ENCODE data around the gene OTUD6A. TPM values are rescaled to one million over a fixed set of nuclear protein-coding genes. Genes with fewer than 3 reads are reported as not detected.
A peak's percentile ranks its signal among the peaks of the same experiment; 100 is the strongest.

Gene OTUD6A
- total RNA-seq, 3 donors from 2014 or later = not detected

DNA sequence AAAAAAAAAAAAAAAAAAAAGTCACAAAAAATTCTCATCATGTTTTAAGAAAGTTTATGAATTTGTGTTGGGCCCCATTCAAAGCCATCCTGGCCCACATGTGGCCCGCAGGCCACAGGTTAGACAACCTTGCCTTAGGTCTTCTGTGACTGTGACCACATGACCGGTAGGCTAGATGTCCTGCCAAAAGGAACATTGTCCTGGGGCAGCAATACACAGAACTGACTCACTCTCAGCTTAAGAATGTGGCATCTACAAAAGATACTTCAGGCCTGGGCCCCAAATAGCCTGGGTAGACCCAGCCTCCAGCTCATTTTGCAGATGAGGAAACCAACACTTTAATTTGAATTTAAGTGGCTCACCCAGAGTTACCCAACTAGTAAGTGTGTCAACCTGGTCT lies 22.5 kb upstream of the OTUD6A start:
- Histone ChIP-seq H3K27me3 (peaks cover 0 to 47% of the 10 kb centered on the region in 2 donors), H3K4me3 (no peak overlapping the region), H3K4me1 (no peaks in the 10 kb centered on the region), H3K36me3 (no peaks in the 10 kb centered on the region), H3K9me3 (no peaks in the 10 kb centered on the region), H3K27ac (no peak overlapping the region)
- intact Hi-C loops (cut with DNase I; ENCODE audit: low total_unique reads) = no loop called here
- no peak for TF ChIP-seq POLR2AphosphoS5 (IDR thresholded peaks at IDR 0.05)
- DNase-seq (ENCODE audit: low spot score in 2 of 2) = no peak

DNA sequence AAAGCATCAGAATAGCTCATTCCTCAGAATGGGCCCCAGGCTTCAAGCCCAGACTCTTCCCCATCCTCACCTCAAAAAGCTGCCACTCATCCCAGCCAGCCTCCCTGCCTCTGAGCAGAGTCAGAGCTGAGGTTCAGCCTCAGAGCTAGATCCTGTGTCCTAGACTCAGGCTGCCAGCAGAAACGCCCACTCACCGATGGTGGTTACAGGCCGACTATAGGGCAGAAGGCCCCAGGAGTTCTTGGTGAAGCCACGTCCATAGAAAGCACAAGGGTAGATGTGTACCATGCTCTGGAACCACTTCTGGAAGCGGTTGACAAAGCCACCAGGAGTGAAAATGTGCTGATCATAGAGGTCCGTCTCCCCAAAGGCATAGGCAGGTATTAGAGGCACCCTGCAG lies 20.3 kb upstream of the OTUD6A start:
- intact Hi-C loops (cut with DNase I; ENCODE audit: low total_unique reads) = no loop called here
- no peaks in the 10 kb centered on the region for H3K36me3 ChIP-seq
- TF ChIP-seq, protein P1, sequence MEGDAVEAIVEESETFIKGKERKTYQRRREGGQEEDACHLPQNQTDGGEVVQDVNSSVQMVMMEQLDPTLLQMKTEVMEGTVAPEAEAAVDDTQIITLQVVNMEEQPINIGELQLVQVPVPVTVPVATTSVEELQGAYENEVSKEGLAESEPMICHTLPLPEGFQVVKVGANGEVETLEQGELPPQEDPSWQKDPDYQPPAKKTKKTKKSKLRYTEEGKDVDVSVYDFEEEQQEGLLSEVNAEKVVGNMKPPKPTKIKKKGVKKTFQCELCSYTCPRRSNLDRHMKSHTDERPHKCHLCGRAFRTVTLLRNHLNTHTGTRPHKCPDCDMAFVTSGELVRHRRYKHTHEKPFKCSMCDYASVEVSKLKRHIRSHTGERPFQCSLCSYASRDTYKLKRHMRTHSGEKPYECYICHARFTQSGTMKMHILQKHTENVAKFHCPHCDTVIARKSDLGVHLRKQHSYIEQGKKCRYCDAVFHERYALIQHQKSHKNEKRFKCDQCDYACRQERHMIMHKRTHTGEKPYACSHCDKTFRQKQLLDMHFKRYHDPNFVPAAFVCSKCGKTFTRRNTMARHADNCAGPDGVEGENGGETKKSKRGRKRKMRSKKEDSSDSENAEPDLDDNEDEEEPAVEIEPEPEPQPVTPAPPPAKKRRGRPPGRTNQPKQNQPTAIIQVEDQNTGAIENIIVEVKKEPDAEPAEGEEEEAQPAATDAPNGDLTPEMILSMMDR (IDR thresholded peaks at IDR 0.05) = no peak
- TF ChIP-seq POLR2A (IDR thresholded peaks at IDR 0.05) (no peak), POLR2AphosphoS5 (IDR thresholded peaks at IDR 0.05) (no peak)
- no peaks in the 10 kb centered on the region for H3K9me3 ChIP-seq
- no peak overlapping the region for H3K4me3 ChIP-seq
- peaks cover 0 to 45% of the 10 kb centered on the region in 2 donors for H3K27me3 ChIP-seq
- no peak overlapping the region for H3K27ac ChIP-seq
- no peak for DNase-seq (ENCODE audit: low spot score in 2 of 2)
- H3K4me1 ChIP-seq = no peaks in the 10 kb centered on the region

DNA sequence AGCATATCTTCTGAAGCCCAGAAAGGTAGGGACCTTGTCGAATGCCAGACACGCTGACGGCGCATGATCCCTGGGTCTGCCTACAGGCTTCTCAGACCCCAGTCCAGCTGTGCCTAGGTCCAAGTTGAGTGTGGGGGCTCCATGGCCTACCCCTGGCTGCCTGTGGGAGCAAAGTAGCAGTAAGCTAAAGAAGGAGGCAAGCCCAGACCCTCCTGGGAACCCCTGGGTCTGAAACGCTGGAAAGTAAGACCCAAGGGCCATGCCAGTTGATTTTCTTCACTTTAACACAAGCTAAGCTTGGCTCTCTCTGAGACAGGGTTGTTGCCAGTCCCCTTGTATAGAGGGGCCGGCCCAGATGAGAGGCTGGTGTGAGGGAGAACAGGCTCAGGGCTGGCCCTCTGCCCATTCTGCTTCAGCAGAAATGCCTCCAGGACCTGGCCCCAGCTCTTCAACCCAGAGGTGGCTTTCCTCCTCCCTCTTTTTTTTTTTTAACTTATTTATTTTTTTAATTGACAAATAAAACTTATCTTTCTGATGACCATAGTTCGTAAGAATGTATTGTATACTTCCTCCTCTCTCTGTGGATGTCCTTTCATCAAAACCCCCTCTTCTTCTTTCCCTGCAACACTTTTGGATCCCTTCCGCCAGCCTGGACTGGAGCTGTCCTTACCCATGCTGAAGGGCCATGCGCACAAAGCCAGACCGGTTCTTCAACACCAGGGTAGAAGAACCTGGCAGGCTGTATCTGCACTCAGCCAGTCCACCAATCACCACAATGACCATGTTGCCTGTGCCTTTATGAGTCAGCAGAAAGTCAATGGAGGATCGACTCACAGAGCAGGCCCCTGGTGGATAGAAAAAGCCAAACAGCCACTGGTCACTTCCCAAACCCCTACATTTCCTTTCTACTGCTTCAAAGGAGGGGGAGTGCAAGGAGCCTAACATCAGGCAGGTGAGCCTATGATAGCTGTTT lies 19.6 kb upstream of the OTUD6A start:
- H3K27me3 ChIP-seq = peaks cover 0 to 46% of the 10 kb centered on the region in 2 donors
- TF ChIP-seq POLR2A (IDR thresholded peaks at IDR 0.05) = no peak
- TF ChIP-seq, protein P1 (IDR thresholded peaks at IDR 0.05) = no peak
- no peak for TF ChIP-seq POLR2AphosphoS5 (IDR thresholded peaks at IDR 0.05)
- no peaks in the 10 kb centered on the region for H3K4me1 ChIP-seq
- DNase-seq (ENCODE audit: low spot score in 2 of 2) = peak in 1 of 2 donors; percentile 27
- no peak overlapping the region for H3K27ac ChIP-seq
- H3K9me3 ChIP-seq = no peaks in the 10 kb centered on the region
- no peak overlapping the region for H3K4me3 ChIP-seq
- H3K36me3 ChIP-seq = no peaks in the 10 kb centered on the region
- intact Hi-C loops (cut with DNase I; ENCODE audit: low total_unique reads) = no loop called here

DNA sequence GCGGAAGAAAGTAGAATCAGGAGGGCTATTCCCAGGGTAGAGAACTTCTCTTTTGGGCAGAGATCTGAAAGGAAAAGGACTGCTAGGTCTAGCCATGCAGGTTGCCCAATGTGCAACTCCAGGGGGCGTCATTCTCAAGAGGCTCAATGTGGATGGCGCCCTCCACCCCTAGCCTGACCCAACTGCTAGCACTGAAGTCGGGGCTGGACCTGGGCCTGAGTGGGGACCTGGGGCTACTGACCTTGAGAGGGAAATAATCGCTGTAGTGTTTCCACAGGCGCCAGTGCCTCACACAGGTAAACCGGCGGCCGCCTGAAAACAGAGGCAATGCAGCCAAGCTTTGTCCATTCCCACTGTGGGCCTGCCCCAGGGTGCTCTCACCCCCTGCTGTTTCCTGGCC lies 18.6 kb upstream of the OTUD6A start:
- no peaks in the 10 kb centered on the region for H3K36me3 ChIP-seq

DNA sequence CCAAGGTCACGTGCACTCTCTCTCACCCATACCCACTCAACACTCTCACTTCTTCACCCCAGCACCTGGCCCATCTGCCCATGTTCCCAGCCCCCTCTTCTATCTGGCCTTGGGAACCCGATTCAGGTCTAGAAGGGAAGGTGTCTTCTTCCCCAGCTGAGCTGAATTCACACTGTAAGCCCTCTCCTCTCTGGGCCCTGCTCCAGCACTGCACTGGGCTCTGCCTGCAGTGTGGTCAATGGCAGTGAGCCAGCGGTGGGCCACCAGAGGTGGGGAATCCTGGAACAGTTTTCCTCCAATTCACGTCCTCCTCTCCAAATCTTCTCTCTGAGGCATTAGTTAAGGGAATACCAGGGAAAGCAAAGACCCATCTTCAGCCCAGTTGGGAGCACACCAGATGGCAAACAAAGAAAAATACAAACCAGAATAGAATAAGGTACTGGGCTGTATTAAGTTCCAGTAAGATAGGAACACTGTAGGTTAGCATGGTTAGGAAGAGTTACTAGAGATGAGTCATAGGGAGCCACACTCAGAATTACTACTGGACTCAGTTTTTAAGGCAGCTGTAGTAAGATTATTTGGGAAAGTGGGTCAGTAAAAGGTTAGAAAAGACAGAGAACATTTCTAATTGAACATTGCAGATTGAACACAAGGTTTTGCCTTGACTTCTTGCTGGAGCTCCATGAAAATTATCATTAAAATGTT lies 17.6 kb upstream of the OTUD6A start:
- TF ChIP-seq POLR2A (IDR thresholded peaks at IDR 0.05) = no peak
- TF ChIP-seq POLR2AphosphoS5 (IDR thresholded peaks at IDR 0.05) = no peak
- TF ChIP-seq, protein P1 (IDR thresholded peaks at IDR 0.05) = no peak
- Histone ChIP-seq H3K27ac (no peak overlapping the region), H3K27me3 (peaks cover 0 to 54% of the 10 kb centered on the region in 2 donors), H3K4me3 (no peak overlapping the region), H3K4me1 (no peaks in the 10 kb centered on the region), H3K9me3 (no peaks in the 10 kb centered on the region), H3K36me3 (no peaks in the 10 kb centered on the region)
- intact Hi-C loops (cut with DNase I; ENCODE audit: low total_unique reads) = no loop called here
- DNase-seq (ENCODE audit: low spot score in 2 of 2) = no peak

More for the DNA sequence above, 18.6 kb upstream of the OTUD6A start:
- intact Hi-C loops (cut with DNase I; ENCODE audit: low total_unique reads) = no loop called here
- no peak for TF ChIP-seq POLR2A (IDR thresholded peaks at IDR 0.05)
- TF ChIP-seq POLR2AphosphoS5 (IDR thresholded peaks at IDR 0.05) = no peak
- TF ChIP-seq, protein P1 (IDR thresholded peaks at IDR 0.05) = no peak
- DNase-seq (ENCODE audit: low spot score in 2 of 2) = no peak
- Histone ChIP-seq H3K9me3 (no peaks in the 10 kb centered on the region), H3K4me3 (no peak overlapping the region), H3K27me3 (peaks cover 0 to 48% of the 10 kb centered on the region in 2 donors), H3K27ac (no peak overlapping the region), H3K4me1 (no peaks in the 10 kb centered on the region)

All from breast epithelium (tissue), 4 donors.